Natural killer cell (primary cell): ENCODE results near the gene TMOD2. TPM values are rescaled to one million over a fixed set of nuclear protein-coding genes. Genes with fewer than 3 reads are reported as not detected.

ENCODE experiments used
- ATAC-seq, 3 donors: fragments of 150-1000 bp in 2 of 3; fragments of 200-7000 bp in 1 of 3; cut with Tn5 transposase; 1 replicate in 1 of 3; 2 replicates in 2 of 3; pipeline ENCODE4 v1.10.0; 2021; ENCODE audit warnings: mild to moderate bottlenecking in 2 of 3, moderate library complexity in 2 of 3
- DNase-seq, 2 donors: peaks; one replicate each; pipeline versions ENCODE4 v3.0.0 to v3.0.0-alpha.2; 2013 to 2021; ENCODE audit warnings: mixed read lengths in 1 of 2
- H3K27ac ChIP-seq: one replicate; pipeline ENCODE4 v1.5.1; 2013; ENCODE audit warnings: mild to moderate bottlenecking, low read length
- H3K27me3 ChIP-seq: one replicate; pipeline ENCODE4 v1.6.1; 2013; ENCODE audit warnings: low read length; ENCODE audit not compliant: control insufficient read depth, insufficient read depth
- H3K36me3 ChIP-seq: one replicate; pipeline ENCODE4 v1.6.1; 2013; ENCODE audit warnings: low read length; ENCODE audit not compliant: control insufficient read depth, insufficient read depth
- H3K4me1 ChIP-seq: one replicate; pipeline ENCODE4 v1.6.1; 2013; ENCODE audit warnings: low read length; ENCODE audit not compliant: control insufficient read depth, insufficient read depth
- H3K4me3 ChIP-seq: one replicate; pipeline ENCODE4 v1.5.1; 2013; ENCODE audit warnings: low read length
- H3K9me3 ChIP-seq: one replicate; pipeline ENCODE4 v1.6.1; 2013; ENCODE audit warnings: low read length; ENCODE audit not compliant: control insufficient read depth, insufficient read depth
- H3K27ac Mint-ChIP-seq, 2 donors: one replicate each; pipeline ENCODE4 v1.8.0; 2022; ENCODE audit warnings: mild to moderate bottlenecking in 2 of 2, mixed read lengths in 2 of 2, moderate library complexity in 1 of 2
- H3K27me3 Mint-ChIP-seq, 2 donors: one replicate each; pipeline ENCODE4 v1.8.0; 2022; ENCODE audit warnings: low read depth in 2 of 2, mixed read lengths in 2 of 2
- H3K36me3 Mint-ChIP-seq: one replicate; pipeline ENCODE4 v1.8.0; 2022; ENCODE audit warnings: mixed read lengths
- H3K4me1 Mint-ChIP-seq, 2 donors: one replicate each; pipeline ENCODE4 v1.8.0; 2022; ENCODE audit warnings: mixed read lengths in 2 of 2
- H3K4me3 Mint-ChIP-seq: one replicate; pipeline ENCODE4 v1.8.0; 2022; ENCODE audit warnings: mild to moderate bottlenecking, moderate library complexity, mixed read lengths
- H3K9me3 Mint-ChIP-seq, 2 donors: one replicate each; pipeline ENCODE4 v1.8.0; 2022; ENCODE audit warnings: mixed read lengths in 2 of 2
- CTCF ChIP-seq: fragments of 200-600 bp; IDR thresholded peaks from one replicate; pipeline ENCODE4 v1.8.0; 2022; ENCODE audit warnings: antibody characterized with exemption
- WGBS: methylation state at CpG from one replicate; pipeline ENCODE4 v1.1.7; 2013; ENCODE audit warnings: missing lambda C conversion rate; ENCODE audit not compliant: insufficient coverage; 5-methylcytosine and 5-hydroxymethylcytosine counted together
- intact Hi-C: fragments of 100-400 bp; cut with micrococcal nuclease; formaldehyde crosslinking; loops from one replicate; pipeline ENCODE4 v1.14.2; 2022
- total RNA-seq, 4 donors: library from RNA; stranded (reverse); fragments of 120-200 nt in 1 of 4; gene quantifications; one replicate each; pipeline versions ENCODE4 v1.2.3 to v1.2.4, GENCODE V29; 2013 to 2022

TMOD2 gene
- total RNA-seq, 3 donors from 2014 or later (not counting 1 experiment from before 2014, with no cell fraction given) = 1.6 to 4.7 (median 1.6) TPM

- H3K4me3 Mint-ChIP-seq = no peak overlapping the region
- 100% methylated on average over 1 of the region's 2 CpGs for WGBS
- DNase-seq (no peak), ATAC-seq (no peak)
- Histone ChIP-seq H3K4me1 (no peaks in the 10 kb centered on the region), H3K27ac (no peak overlapping the region), H3K36me3 (no peaks in the 10 kb centered on the region), H3K27me3 (no peaks in the 10 kb centered on the region), H3K9me3 (no peaks in the 10 kb centered on the region), H3K4me3 (no peak overlapping the region)
- H3K4me1 Mint-ChIP-seq = no peaks in the 10 kb centered on the region
- H3K27me3 Mint-ChIP-seq = peaks cover 5 to 17% of the 10 kb centered on the region in 2 donors
- no peak overlapping the region for H3K27ac Mint-ChIP-seq
- intact Hi-C loops = no loop called here
- H3K9me3 Mint-ChIP-seq = no peaks in the 10 kb centered on the region
- no peaks in the 10 kb centered on the region for H3K36me3 Mint-ChIP-seq
- TF ChIP-seq CTCF = no peak
Measured at GRCh38 chr15:51706926-51707608, 44.3 kb upstream of the TMOD2 start.

- TF ChIP-seq CTCF = no peak
- no peaks in the 10 kb centered on the region for H3K36me3 ChIP-seq
- DNase-seq (no peak), ATAC-seq (no peak)
- H3K4me3 Mint-ChIP-seq = no peak overlapping the region
- no peak overlapping the region for H3K27ac ChIP-seq
- no peaks in the 10 kb centered on the region for H3K9me3 ChIP-seq
- H3K27me3 ChIP-seq = no peaks in the 10 kb centered on the region
- 92% methylated on average over 5 of the region's 5 CpGs for WGBS
- no peaks in the 10 kb centered on the region for H3K9me3 Mint-ChIP-seq
- no peaks in the 10 kb centered on the region for H3K4me1 ChIP-seq
- no peaks in the 10 kb centered on the region for H3K4me1 Mint-ChIP-seq
- no peaks in the 10 kb centered on the region for H3K36me3 Mint-ChIP-seq
- H3K4me3 ChIP-seq = no peak overlapping the region
- H3K27ac Mint-ChIP-seq = no peak overlapping the region
- peaks cover 5 to 11% of the 10 kb centered on the region in 2 donors for H3K27me3 Mint-ChIP-seq
- intact Hi-C loops = no loop called here
Measured at GRCh38 chr15:51708013-51708412, 43.4 kb upstream of the TMOD2 start.

- Mint-ChIP-seq H3K27me3 (peaks cover under 1 to 3% of the 10 kb centered on the region in 2 donors), H3K36me3 (no peaks in the 10 kb centered on the region), H3K4me1 (no peaks in the 10 kb centered on the region), H3K27ac (no peak overlapping the region), H3K9me3 (no peaks in the 10 kb centered on the region), H3K4me3 (no peak overlapping the region)
- Histone ChIP-seq H3K4me3 (no peak overlapping the region), H3K27me3 (no peaks in the 10 kb centered on the region), H3K36me3 (no peaks in the 10 kb centered on the region), H3K4me1 (no peaks in the 10 kb centered on the region), H3K27ac (no peak overlapping the region), H3K9me3 (no peaks in the 10 kb centered on the region)
- intact Hi-C loops = no loop called here
- no CpG with 5 or more reads among the region's 5 CpGs for WGBS
- ATAC-seq (no peak), DNase-seq (no peak)
- no peak for TF ChIP-seq CTCF
Measured at GRCh38 chr15:51709031-51709430, 42.4 kb upstream of the TMOD2 start.

GRCh38 chr15:51714162-51714561 lies 37.2 kb upstream of the TMOD2 start:
- no peak for ATAC-seq
- Mint-ChIP-seq H3K27ac (no peak overlapping the region), H3K27me3 (no peaks in the 10 kb centered on the region), H3K36me3 (no peaks in the 10 kb centered on the region), H3K4me3 (no peak overlapping the region), H3K4me1 (no peaks in the 10 kb centered on the region), H3K9me3 (no peaks in the 10 kb centered on the region)
- H3K36me3 ChIP-seq = no peaks in the 10 kb centered on the region
- no peak overlapping the region for H3K4me3 ChIP-seq
- no peaks in the 10 kb centered on the region for H3K9me3 ChIP-seq
- intact Hi-C loops = no loop called here
- 100% methylated on average over 1 of the region's 1 CpG for WGBS
- H3K4me1 ChIP-seq = no peaks in the 10 kb centered on the region
- no peaks in the 10 kb centered on the region for H3K27me3 ChIP-seq
- no peak overlapping the region for H3K27ac ChIP-seq
- TF ChIP-seq CTCF = no peak
- DNase-seq = no peak
